HG03135 (cell line): ENCODE measurements around the gene ELMO3.

Experiments
- ATAC-seq: cut with Tn5 transposase; IDR thresholded peaks from one replicate; pipeline ENCODE4 v1.9.1; 2021; ENCODE audit warnings: mild to moderate bottlenecking, moderate library complexity; ENCODE audit not compliant: unreplicated experiment

Gene ELMO3

DNA sequence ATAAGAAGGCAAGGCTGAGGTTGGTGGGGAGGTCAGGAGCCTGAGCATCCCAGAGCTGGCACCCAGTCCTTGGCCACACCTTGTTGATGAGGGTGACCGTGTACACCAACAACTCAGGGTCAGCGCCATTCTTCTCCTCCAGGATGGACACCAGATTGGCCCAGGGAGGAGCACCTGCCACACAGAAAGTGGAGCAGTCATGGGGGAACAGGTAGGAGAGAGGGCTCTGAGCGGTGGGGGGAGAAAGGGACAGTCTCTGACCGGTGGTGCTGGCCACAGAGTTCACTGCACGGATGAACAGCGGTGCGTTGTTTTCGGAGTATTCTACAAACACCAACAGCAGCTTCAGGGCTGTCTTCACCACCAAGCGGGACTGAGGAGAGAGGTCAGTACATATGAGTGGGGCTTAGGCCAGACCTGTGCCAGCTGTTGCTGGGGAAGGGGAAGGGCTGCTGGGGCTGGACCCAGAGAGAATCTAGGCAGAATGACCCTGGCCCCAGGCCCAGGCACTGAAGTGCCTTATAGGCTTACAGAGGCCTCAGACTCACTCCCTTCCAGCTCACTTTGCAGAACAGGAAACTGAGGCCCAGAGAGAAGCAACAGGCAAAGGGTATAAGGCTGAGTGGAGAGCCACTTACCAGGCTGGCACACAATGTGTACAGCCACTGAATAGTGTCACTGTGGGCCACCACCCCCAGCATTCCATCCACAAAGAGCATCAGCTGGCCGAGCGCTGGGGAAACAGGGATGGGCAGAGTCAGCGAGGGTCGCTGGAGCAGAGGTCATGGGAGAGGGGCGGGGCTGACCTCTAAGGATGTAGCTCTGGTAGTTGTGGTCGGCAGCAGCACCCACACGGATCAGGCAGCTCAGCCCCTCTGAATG is 38.7 kb downstream of the ELMO3 start:
- ATAC-seq: no peak

DNA sequence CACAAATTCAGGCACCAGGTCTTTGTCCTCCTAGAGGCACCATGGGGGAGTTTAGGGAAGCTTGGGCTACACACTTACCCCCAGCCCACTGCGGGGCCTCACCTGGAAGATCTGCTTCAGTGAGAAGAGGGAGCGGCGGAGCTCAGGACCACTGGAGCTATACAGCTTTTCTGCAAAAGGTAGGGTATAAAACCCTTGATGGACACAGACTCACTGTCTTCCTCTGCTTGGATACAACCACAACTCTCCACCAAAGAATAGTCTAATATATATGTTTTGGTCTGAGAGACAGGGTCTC is 39.3 kb downstream of the ELMO3 start:
- ATAC-seq: no peak

DNA sequence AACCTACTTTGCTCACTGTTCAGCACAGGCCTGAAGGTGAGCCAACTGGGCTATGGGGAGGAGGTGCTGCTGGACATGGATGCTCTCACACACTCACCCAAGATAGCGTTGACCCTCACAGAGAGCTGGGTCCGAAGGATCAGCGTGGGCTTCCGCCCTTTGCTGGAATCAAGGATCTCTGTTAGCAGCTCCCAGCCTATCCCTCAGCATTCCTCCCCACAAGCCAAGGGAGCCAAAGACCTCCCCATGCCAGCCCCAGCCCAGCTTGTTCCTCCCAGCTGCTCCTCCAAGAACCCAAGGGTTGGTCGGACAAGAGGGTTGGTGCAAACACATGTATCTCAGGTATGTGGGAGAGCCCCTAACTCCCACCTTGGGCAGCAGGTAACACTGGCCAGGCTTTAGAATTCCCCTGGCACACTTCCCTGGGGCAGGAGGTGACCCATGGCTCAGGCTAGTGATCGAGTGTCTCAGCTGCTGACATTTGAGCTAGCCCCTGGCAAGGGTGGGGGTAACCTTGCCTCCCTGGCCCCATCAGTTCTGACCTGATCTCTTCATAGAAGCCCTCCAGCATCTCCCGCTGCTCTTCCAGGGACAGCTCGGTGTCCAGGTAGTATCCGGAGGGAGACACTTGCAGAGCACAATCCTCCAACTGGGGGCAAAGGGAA is 40.0 kb downstream of the ELMO3 start:
- no peak for ATAC-seq

DNA sequence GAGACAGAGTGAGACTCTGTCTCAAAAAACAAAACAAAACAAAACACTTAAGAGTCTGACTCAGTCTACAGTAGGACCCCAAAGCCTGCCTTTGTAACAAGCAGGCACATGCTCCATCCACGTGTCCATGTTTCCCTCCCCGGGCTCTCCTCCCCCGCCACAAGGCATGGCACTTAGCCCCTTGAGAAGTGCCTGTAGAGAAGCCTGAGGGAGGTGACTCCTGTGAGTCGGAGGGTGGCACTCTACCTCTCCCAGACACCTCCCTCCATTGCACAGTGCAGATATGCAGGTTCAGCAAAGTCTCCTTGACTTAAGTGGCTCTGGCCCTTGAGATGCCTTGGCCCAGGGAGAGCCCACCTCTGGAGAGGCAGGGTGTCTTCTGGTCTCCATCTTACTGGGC is 41.6 kb downstream of the ELMO3 start:
- no peak for ATAC-seq

DNA sequence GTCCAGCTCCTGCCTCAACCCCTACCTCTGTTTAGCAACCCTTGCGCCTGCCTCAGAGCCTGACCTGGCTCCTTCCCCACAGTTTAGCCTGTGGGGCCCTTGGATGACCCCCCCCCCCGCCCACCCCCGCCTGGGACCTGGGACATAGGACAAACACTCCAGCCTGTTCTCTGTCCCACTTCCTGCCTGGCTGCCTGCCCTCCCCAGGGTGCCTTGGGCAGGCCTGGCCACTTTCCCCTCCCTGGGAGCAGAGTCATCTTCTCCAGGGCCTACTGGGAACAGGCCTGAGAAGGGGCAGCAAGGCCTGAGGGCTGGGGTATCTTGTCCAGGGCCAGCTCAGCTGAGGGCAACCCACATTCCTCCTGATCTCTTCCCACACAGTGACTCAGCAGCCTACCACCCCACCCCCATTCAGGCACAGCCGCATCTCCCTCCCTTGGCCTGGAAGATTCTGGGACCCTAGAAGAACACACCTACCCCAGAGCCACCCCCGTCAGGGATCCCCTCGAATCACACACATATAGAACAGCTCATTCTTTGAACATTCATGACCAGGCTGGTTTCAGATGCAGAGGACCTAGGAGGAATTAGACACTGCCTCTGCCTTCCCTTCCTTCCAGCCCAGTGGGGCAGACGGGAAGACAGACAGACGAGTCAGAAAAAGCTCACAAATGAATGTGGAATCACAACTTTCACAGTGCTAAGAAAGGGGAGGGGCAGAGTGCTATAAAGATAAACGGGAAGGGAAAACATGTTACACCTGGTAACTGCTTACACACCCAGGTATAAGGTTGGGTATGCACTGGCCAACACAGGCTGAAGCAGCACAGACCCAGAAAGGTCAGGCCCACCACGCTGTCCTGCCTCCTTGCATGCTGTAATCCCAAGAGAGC is 42.3 kb downstream of the ELMO3 start:
- no peak for ATAC-seq

DNA sequence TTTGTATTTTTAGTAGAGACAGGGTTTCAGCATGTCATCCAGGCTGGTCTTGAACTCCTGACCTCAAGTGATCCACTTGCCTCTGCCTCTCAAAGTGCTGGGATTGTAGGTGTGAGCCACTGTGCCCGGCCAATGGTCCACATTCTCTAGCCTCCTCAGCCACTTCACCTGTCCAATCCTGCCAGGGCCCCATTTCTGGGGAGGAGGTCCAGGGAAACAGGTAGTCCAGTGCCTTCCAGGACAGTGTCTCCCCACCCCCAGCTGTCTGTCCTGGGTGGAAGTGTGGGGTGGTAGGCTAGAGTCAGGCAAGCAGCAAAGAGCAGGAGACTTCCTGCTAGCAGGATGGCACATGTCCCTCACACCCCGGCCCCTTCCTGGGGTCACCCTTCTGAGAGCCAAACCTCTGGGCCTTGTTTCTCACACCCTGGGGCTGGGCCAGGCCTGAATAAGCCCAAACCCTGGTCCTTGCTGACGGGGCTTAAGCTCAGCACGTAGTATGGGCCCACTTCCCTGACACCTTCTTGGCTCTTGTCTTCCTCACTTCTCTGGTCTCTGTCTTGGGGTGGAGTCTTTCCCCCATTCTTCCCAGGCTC is 43.3 kb downstream of the ELMO3 start:
- ATAC-seq: no peak

DNA sequence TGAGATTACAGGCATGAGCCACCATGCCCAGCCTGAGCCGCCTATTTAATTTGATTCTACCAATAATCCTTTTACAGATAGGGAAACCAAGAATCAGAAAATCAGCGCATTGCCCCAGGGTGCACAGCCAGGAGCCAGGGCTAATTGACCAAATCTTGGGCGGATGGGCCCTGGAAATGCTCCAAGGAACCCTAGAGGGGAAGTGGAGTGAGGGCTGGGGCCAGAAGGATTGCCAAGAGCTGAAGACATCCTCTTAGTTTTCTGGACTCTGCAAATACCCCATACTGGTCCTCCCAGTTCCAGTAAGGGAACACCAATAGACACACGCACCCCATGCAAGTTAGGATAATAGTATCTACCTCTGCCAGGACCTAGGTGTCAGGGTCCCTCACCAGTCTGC is 44.5 kb downstream of the ELMO3 start:
- ATAC-seq: no peak

DNA sequence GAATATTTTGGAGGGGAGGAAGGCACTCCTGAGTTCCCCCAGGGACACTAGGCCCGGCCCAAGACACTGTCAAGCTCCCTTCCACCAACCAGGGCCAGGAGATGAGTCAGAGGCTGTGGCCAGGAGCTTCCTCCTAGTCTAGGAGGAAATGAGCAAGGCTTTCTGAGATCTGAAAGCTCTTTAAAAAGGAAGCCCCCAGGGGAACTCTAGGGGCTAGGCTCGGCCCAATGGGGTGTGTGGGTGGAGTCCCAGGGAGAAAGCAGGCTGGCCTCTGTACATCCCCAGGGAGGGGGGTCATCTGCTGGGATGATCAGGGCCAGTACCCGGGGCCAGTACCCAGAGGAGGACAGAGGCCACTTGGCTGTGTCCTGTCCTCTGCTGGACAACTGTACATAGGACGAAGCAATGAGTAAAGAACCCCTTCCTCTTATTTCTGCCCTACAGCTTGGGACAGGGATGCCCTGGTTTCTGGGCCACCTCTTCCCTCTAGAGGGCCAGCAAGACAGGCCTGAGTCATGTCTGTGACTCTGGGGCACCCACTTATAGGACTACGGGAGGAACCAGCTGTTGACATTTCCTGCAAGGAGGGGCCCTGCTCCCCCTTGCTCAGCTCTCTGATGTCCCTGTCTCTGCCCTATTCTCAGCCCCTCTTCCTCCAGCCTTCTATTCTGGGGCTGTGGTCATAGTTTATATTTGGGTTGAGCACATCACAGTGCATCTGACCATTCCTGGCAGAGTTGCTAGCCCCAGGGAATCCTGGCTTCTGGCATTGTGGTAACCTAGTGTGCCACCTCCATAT is 45.7 kb downstream of the ELMO3 start:
- peak; percentile 48 for ATAC-seq

DNA sequence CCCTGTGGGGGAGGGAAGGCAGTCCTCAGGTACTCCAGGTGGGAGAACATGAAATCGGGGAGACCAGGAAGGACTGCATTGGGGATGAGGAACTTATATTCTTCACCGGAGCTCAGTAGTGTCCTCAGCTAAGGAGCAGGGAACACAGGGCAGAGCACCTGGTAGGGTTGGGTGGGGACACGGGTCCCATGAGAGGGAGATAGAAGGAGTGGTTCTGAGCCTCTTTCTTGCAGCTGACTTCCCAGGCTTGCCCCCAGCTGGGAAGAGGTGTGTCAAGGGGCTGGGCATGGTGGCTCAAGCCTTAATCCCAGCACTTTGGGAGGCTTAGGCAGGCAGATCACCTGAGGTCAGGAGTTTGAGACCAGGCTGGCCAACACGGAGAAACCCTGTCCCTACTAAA is 46.3 kb downstream of the ELMO3 start:
- ATAC-seq: no peak

DNA sequence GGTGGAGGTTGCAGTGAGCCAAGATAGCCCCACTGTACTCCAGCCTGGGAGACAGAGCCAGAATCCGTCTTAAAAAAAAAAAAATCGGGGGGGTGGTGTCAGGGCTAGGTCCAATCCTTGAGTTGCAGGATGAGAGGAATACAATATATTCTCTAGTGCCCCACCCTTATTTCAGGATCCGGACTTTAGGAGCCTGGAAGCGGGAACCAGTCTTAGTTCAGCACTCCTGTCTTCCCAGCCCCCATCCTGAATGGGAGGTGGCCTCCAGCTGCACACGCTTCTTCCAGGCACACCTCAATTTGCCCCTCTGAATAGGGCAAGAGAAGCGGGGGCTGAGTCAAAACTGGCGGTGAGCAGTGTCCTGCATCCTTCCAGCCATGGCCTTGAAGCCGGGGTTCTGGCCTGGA is 46.7 kb downstream of the ELMO3 start:
- no peak for ATAC-seq

DNA sequence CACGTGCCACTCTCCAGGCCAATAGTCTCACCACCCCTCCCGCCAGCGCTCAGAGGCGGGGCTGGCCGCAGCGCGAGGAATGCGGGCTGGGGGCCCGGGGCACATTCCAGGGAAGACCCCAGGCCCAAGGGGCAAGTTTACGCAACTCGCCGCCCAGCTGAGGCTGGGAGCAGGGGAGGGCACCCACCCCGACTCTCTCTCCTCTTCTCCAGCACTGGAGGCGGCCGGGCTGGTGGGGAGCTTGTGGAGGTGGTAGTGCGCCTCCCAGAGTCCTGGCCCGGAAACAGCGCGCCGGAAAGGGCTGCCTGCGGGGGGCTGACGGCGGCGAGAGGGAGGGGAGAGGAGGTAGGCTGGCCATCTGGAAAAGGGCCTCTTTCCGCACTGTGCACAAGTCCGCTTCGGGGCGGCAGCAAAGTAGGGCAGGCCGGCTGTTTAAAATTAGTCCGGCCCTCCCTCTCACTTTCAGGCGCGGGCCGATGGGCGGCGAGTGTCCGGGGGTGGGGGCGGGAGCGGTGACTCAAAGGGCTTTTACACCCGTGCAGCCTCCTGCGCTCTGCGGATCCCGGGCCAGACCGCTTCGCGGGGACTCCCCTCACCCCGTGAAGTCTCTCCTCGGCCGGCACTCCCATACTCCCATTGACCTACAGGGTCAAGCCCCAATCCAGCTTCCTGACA is 47.3 kb downstream of the ELMO3 start:
- ATAC-seq: no peak

DNA sequence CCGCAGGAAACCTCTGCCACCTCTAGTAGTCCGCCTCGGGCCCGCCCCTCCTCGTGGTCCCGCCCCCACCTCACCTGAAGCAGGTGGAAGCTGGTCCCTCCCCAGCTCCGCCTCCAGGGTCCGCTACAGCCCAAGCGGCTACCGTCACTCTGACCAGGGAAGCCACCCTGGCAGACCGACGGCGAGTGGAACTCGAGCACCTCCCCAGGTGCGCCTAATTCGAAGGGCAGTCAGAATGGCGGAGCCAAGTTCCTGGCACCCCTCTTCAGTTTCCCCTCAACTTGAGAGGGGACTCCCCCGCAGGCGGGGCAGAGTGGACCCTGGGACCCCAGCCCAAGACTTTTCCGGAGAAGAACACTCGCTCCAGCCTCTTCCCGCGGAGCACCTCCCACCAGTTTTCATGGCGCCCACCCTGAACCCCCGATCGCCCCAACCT is 47.8 kb downstream of the ELMO3 start:
- no peak for ATAC-seq

DNA sequence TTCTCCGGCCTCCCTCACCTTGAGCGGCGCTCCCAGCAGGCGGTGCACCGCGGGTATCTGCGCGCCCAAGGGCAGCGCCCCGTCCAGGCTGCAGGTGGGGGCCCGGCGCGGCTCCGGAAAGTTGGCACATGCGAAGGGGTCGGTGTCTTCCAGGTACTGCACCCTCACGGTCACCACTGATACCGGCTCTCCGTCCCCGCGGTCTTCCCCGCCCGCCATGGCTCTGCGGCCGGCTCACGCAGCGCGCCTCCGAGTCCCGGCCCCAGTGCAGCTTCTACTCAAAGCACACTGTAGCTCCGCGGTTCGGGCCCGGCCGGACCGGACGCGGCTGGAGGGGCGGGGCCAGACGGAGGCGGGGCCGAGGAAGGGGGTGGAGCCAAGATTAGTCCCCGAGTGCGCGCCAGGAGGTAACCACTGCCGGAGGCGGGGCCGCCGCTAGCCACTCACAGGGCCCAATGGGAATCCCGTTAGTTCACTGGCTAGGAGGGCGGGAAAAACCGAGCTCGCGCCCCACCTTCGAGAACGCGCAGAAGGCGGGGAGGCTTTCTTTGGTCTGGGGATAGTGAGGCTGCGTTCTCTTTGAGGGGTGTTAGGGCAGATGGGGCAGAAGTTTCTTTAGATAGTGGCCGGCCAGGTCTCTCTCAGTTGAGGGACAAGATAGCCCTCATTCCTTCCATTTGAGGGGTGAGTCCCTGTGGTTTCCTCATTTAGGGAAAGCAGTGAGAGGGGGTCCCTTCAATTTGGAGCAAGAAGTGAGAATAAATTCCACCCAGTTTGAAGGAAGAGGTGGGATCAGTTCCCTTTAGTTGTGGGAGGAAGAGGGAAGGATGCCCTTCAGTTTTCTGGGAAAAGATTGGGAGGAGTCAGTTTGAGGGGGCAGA is 48.5 kb downstream of the ELMO3 start, which contains the start of gene FHOD1:
Gene FHOD1 (minus strand): TSS at position 290 of the 881 bp plus-strand sequence. CDS start 71 bp downstream, at position 219.
- ATAC-seq: peak; percentile 56

DNA sequence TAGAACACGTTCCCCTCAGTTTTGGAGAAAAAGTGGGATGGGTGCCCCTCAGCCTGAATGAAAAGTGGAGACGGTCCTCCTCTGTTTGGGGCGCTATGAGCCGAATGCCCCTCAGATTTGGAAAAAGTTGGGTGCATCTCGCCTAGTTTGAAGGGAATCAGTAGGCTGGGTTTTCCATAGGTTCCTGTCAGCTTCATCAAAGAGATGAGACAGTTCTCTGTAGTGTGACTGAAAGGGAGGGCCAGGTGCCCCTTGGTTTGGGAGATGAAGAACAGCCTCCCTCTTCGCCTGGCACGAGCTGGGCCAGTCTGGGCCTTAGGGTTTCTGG is 49.1 kb downstream of the ELMO3 start:
- ATAC-seq: no peak

DNA sequence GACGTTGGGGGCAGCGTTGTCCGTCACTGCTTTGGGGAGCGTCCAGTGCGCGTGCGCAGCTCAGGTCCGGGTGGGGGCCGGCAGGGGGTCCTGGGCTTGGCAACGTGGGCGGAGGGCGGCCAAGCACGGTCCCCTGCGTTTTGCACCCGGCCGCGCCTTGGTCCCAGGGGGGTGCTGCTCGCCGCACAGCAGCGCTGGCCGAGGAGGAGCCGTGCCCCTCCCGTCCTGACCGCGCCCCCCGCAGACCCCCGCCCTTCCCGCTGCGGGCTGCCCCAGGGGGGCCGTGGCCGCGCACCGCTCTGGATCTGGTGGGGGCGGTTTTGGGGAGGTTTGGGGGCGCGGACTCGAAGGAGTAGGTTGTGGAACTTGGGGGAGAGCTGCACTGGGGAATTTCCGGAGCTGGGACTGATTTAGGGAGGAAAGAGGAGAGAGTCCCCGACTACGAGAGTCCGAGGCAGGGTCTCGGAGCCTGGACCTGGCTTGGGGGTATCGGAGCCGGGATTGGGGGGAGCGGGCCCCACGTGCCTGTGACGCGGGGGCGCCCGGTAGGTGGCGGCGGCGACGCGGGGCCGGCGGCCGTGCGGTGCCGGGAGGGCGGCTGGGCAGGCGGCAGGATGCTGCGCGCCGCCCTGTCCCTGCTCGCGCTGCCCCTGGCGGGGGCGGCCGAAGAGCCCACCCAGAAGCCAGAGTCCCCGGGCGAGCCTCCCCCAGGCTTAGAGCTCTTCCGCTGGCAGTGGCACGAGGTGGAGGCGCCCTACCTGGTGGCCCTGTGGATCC is 49.7 kb downstream of the ELMO3 start, which contains the start of gene SLC9A5:
Gene SLC9A5 (plus strand): TSS at position 579 of the 777 bp plus-strand sequence. CDS start 36 bp downstream, at position 615.
- no peak for ATAC-seq

DNA sequence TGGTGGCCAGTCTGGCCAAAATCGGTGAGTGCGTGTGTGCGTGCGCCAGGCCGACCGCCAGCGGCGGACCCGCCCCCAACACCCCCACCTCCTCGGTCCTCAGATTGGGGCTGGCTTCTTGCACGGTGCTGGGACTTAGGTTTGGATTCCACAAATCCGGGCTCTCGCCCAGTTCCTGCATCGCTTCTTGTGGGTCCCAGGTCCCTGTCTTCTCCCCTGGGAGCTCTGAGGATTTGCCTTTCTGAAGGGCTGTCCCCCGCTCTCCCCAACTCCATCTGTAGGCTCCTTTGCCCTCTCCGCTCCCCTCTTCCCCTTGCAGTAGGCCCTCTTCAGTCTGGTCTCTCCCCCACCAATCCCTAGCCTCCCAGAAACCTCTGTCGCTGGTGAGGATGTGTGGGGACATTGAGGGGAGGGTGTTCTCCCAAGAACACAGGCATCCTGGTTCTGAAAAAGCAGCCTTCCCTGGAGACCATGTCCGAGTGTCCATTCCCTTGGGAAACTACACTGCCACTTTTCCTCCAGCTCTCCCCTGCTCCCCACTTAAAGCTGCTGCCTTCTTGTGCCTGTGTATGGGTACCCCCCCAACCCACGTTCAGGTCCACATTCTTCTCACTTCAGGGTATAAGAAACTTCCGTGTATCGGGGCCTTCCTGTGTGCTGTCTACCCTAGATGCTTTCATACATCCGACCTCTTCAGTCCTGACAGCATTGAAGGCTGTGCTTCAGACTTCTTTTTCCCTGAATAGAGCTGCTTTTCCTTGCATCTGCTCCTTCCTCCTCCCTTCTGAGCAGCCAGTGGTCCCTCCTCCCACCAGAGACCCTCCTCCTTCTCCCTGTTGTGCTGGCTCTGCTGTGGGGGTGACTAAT is 50.5 kb downstream of the ELMO3 start:
- no peak for ATAC-seq

DNA sequence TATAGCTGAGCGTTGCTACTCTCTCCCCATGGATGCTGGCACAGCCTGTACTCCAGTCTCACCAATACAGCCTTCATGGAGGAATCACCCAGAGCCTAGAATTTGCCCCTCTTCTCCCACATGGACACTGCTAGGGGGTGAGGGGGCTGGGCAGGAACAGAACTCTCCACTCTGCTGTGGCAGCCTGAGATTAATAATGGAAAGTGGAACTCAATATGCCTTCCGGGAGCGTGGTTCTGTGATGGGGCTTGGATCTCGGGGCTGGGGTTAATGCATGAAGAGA is 51.1 kb downstream of the ELMO3 start:
- ATAC-seq: no peak
